HG02938 (cell line): ENCODE data around the gene DDX23.
"Not testable (repeated sequence)": the region's sequence is repeated elsewhere in the genome, so short reads cannot be mapped to it uniquely, and the experiment has no call there.

Experiments
- ATAC-seq: cut with Tn5 transposase; IDR thresholded peaks from one replicate; pipeline ENCODE4 v1.9.1; 2021; ENCODE audit warnings: mild to moderate bottlenecking, moderate library complexity; ENCODE audit not compliant: unreplicated experiment

Gene DDX23

GRCh38 chr12:48851883-48852733, at the start of gene DDX23:
DDX23 (minus strand) TSS chr12:48852163; CDS start chr12:48845782, 6,381 bp downstream.
- ATAC-seq, result peak; percentile 96

DNA sequence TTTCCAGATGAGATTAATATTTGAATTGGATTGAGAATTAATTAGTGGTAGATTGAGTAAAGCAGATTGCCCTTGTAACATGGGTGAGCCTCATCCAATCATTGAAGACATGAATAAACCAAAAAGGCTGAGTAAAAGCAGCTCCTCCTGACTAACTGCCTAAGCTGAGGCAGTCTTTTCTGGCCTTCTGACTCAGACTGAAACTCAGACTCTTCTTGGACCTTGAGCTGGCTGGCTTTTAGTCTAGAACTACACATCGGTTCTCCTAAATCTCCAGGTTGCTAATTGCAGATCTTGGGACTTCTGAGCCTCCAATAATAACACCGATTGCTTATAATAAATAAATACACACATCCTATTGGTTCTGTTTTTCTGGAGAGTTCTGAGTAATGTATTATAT, 49.3 kb upstream of the DDX23 start:
- no peak for ATAC-seq

DNA sequence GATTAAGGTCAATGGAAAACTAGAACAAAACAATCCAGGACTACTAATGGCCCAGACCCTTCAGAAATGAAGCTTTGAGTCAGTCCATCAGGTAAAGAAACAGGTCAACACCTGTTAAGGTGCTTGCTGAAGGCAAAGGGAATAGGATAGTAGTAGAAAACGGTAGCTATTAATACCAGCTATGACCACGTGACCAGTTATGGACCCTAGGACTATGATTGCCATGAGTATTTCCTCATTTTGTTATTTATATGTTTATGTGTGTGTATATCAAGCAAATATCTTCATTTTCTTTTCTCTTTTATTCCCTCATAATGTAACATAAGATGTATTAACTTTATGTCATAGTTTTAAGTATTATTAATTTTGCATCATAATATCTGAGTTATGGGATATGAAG, 47.7 kb upstream of the DDX23 start:
- no peak for ATAC-seq

DNA sequence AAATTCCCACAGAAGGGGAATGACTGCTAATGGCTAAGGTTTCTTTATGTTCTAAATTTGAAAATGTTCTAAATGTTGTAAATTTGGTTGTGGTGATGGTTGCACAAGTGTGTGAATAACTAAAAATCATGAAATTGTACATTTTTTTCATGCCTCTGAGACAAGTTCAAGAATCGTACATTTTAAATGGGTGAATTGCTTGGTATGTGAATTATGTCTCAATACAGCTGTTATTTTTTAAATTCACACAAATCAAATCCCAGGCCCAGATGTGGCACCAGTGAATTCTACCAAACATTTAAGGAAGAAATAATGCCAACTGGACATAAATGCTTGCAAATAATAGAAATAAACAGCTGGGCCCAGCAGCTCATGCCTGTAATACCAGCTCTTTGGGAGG, 42.3 kb upstream of the DDX23 start:
- ATAC-seq, result no peak

DNA sequence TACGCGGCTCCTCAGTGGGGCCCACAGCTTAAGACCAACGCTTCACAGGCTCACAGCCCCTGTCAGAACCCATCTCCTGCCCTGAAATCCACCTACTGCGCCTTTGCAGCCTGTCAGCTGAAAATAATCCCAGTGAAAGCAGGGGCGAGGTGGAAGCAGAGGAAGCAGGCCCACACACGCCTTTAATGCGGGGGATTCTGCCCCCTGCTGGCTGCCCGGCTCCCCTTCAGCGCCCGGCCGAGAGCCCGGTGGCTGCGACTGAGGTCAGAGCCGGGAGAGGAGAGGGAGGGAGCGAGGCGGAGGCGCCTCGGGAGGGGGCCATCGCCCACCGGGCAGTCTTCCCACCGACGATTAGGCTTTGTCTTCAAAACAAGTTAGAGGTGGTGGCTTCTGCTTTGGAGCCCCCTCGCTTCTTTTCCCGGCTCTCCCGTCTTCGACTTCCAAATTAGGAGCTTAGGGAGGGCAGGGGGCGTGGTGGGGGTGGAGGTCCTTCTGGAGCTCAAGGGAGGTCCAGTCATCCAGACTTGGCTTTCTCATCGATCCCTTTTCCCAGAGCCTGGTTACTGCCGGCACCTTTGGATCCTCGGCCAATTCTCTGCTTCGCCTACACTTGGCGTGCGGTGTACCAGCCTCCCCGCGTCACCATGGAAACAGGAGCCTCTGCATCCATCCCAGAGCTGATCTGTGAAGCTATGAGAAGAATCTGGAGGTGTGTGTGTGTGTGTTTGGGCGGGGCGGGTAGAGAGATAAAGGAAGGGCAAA, 38.9 kb upstream of the DDX23 start:
- no peak for ATAC-seq

DNA sequence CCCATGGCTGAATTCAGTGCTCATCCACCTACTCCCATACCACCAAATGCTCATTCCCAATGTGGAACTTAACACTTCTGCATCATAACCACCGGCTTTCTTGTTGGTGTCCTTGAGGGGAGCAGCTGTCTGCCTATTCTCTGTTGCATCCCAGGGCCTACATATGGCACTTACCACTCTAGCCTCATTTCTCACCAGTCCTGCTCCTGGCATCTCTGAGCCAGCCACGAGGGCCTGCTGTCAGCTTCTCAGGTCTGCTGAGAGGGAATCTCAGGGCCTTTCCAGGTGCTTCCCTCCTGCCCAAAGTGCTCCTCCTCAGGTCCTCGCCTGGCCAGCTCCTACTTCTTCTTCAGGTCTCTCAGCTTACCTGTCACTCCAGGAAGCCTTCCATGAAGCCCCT, 37.7 kb upstream of the DDX23 start:
- no peak for ATAC-seq

- no peak for ATAC-seq
These were observed 31.6 kb upstream of the DDX23 start for GRCh38 chr12:48883305-48884161.

GRCh38 chr12:48882972-48883304, 31.0 kb upstream of the DDX23 start:
- ATAC-seq, result no peak

DNA sequence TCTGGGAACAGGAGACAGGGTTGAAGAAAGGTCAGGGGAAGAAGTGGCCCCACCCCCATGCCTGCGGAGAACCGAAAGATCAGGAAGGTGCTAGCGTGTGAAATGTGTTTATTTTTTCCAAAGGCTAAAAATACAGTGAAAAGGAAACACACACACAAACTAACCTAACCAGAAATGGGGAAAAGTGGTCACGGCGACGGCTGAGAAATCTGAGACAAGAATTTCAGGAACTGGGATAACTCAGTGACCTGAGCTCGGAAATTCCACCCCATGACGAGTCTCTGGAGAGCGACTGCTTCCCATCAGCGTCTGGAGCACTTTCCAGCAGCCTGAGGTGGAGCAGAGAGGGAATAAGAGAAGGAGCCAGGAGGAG, 30.3 kb upstream of the DDX23 start:
- ATAC-seq, result no peak

DNA sequence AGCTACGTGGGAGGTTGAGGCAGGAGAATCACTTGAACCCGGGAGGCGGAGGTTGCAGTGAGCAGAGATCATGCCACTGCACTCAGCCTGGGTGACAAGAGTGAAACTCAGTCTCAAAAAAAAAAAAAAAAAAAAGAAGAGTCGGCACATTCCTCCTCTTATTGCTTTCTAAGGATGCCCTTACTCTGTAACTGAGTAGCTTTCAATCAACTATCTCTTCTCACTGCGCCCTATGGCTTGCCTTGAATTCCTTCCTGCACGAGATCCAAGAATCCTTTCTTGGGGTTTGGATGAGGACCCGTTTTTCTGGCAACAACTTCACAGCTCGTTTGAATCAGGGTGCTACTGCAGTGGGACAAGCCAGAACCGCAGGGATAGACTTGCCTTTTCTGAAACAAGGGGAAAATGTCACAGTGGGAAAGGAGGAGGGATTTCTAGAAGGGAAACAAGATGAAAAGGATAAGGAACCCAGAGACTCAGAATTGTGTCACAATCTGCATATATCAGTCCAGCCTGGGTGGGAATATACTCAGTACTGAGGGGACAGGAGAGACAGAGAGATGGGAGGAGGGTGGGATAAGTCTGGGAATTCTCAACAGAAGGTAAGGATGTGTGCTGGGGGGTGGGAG, 29.8 kb upstream of the DDX23 start:
- no peak for ATAC-seq

GRCh38 chr12:48880647-48881046, 28.7 kb upstream of the DDX23 start:
- ATAC-seq, result no peak

- no peak for ATAC-seq
These were observed 26.6 kb upstream of the DDX23 start for GRCh38 chr12:48878548-48878947.

GRCh38 chr12:48875944-48876515, 24.1 kb upstream of the DDX23 start:
- no peak for ATAC-seq

GRCh38 chr12:48873534-48873933, 21.6 kb upstream of the DDX23 start:
- not testable (repeated sequence) for ATAC-seq

DNA sequence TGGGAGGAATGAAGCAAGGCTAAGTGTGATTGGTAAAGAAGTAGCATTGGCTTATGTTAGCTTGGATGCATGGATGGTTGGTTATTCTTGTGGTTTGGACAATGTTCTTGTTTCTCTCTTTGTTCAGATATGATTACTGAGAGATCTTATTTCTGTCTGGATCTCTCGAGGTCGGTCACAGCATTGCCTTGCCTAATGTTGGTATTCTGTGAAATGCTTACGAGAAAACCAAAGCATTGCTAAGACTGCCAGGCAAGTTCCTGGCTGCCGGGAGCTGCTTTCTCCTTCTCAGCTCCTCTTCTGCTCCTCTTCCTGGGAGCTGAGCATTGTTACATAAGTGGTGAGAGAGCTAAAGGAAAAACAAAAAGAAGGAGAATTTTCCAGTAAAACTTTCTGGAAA, 21.1 kb upstream of the DDX23 start:
- no peak for ATAC-seq

GRCh38 chr12:48869191-48869590, 17.2 kb upstream of the DDX23 start:
- ATAC-seq, result no peak

GRCh38 chr12:48868451-48868850, 16.5 kb upstream of the DDX23 start:
- ATAC-seq, result no peak

DNA sequence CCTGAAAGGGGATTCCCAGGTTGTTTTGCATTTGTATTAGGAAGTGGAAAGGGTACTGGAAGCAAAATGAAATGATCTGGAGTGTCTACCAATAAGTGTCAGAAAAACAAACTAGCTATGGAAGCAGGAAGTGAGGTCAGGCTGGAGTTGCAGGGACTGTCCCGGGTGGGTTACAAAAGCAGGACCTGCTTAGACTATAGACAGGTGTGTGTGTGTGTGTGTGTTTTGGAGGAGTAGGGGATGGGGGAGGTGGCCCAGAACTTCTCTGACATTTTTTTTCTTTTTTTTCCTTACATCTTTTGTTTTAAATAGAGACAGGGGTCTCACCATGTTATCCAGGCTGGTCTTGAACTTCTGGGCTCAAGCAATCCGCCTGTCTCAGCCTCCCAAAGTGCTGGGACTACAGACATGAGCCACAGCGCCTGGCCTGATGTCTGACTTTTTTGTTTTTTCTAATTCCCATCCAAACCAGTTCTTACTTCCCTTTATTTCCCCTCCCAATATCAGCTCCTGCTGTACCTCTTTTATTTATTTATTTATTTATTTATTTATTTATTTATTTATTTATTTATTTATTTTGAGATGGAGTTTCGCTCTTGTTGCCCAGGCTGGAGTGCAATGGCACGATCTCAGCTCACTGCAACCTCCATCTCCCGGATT, 14.2 kb upstream of the DDX23 start:
- ATAC-seq, result no peak

DNA sequence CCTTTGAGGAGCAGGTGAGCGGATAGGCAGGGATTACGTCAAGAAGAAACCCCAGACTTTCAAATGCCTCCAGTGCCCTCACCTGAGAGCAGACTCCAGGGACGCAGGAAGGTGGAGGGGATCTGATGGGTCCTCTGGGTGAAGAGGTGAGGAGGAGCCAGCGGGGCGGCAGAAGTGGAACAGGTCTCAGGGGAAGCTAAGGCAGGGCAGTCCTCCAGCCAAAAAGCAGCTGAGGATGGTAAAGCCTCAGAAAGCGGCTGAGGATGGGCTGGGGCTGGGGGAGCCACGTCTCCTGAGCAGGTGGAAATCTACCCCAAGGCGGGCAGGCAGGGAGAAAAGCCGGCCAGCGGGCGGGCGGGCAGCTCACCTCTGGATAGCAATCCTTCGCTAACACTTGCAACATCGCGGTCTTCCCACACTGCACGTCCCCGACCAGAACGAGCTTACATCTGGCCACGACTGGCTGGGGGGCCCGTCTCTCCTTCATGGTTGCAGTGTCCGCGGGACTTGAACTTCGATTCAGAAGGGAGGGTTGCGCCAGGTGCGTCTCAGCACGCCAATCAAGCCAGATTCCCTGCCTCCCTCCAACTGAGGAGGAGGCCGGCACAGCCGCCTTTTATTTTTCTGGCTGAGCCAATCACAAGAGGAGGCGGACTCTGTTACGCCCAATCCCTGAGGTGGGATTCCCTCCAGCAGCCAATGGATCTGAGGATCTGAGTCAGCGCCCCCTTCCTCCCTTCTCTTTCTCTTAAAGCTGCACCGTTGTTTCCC, 13.5 kb upstream of the DDX23 start, which contains the start of gene RND1:
Gene RND1 (minus strand): TSS at position 590 of the 771 bp plus-strand sequence. CDS start 103 bp downstream, at position 487.
- ATAC-seq, result peak; percentile 87
